Cardiac muscle cell (in vitro differentiated cells and primary cell): ENCODE results near the gene ANKMY1. TPM values are rescaled to one million over a fixed set of nuclear protein-coding genes. Genes with fewer than 3 reads are reported as not detected.
A peak's percentile ranks its signal among the peaks of the same experiment; 100 is the strongest.

Source experiments
- DNase-seq, 2 donors: peaks; one replicate each; pipeline versions ENCODE4 v3.0.0 to v3.0.0-alpha.2; 2010 to 2017; ENCODE audit warnings: low read depth in 1 of 2, low spot score in 1 of 2
- H3K27ac ChIP-seq: fragments of 200-600 bp; sonication (generic); 2 replicates; pipeline ENCODE4 v1.5.1; 2016
- H3K27me3 ChIP-seq: fragments of 200-600 bp; sonication (generic); 2 replicates; pipeline ENCODE4 v1.6.0; 2016; ENCODE audit warnings: control low read depth
- H3K36me3 ChIP-seq: fragments of 200-600 bp; sonication (generic); 2 replicates; pipeline ENCODE4 v1.5.1; 2016; ENCODE audit warnings: control low read depth
- H3K4me1 ChIP-seq: fragments of 200-600 bp; sonication (generic); 2 replicates; pipeline ENCODE4 v1.8.1; 2017; ENCODE audit warnings: low read depth, mild to moderate bottlenecking, mixed run types
- H3K4me3 ChIP-seq: fragments of 200-600 bp; sonication (generic); 2 replicates; pipeline ENCODE4 v1.5.1; 2016; ENCODE audit warnings: mild to moderate bottlenecking
- H3K9me3 ChIP-seq: fragments of 200-600 bp; sonication (generic); 2 replicates; pipeline ENCODE4 v1.5.1; 2017; ENCODE audit warnings: low read depth, mild to moderate bottlenecking, control low read depth
- polyA plus RNA-seq: library from polyadenylated mRNA; unstranded; fragments of >200 nt; fragmentation: Nextera tagmentation; extraction: Ambion mirVana; gene quantifications from 2 replicates; pipeline ENCODE4 v1.2.1, GENCODE V29; 2016
- total RNA-seq: library from RNA; depleted of rRNA; stranded (reverse); fragments of >200 nt; gene quantifications from 2 replicates; pipeline ENCODE4 v1.2.3, GENCODE V29; 2016
- TF ChIP-seq, protein P1 (sequence below): IDR thresholded peaks from 2 replicates; pipeline ENCODE4 v1.5.1; 2012; ENCODE audit warnings: low read depth, mild to moderate bottlenecking, low read length

The ANKMY1 gene
- total and polyA plus RNA-seq, 2 experiments from 2014 or later, result 7.6 to 10.8 TPM

DNA sequence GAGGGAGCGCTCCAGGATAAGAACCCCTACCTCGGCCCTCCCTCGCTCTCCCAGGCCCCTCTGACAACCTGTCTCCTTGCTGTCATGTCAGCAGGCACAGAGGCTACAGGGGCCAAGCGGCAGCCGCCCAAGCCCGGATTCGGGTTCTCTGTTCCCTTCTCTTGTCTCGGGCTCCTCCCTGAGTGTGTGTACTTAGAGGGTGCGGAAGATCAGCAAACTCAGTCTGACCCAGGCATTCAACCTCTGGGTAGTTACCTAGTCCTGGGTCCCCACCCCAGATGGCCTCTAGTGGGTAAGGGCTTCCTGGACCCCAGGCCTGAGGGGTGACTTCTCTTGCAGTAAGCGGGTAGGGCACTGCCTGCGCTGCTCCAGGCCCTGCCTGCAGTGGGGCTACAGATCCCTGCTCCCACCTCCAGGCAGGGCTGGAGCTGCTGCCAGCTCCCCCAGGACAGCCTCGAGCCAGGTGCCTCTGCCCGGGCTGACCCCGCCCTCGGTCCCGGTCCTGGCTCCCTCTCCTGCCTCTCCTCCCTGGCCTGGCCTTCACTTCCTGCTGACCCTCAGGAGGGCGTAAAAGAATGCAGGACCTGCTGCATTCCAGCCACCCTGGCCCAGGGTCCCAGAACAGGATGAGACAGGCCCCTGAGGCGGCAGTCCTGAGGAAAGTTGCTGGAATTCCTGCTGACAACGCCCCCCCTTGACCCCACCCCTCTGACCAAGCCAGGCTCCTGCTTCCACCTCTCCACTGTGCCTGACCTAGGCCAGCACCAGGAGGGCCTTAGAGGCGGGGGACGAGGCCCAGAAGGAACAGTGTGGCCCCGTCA lies 100.4 kb downstream of the ANKMY1 start:
- no peaks in the 10 kb centered on the region for H3K36me3 ChIP-seq
- H3K4me1 ChIP-seq, result peaks cover 28% of the 10 kb centered on the region
- H3K9me3 ChIP-seq, result no peaks in the 10 kb centered on the region
- H3K27ac ChIP-seq, result no peak overlapping the region
- peaks cover 27% of the 10 kb centered on the region for H3K27me3 ChIP-seq
- TF ChIP-seq, protein P1, sequence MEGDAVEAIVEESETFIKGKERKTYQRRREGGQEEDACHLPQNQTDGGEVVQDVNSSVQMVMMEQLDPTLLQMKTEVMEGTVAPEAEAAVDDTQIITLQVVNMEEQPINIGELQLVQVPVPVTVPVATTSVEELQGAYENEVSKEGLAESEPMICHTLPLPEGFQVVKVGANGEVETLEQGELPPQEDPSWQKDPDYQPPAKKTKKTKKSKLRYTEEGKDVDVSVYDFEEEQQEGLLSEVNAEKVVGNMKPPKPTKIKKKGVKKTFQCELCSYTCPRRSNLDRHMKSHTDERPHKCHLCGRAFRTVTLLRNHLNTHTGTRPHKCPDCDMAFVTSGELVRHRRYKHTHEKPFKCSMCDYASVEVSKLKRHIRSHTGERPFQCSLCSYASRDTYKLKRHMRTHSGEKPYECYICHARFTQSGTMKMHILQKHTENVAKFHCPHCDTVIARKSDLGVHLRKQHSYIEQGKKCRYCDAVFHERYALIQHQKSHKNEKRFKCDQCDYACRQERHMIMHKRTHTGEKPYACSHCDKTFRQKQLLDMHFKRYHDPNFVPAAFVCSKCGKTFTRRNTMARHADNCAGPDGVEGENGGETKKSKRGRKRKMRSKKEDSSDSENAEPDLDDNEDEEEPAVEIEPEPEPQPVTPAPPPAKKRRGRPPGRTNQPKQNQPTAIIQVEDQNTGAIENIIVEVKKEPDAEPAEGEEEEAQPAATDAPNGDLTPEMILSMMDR, result no peak
- H3K4me3 ChIP-seq, result no peak overlapping the region
- no peak for DNase-seq

DNA sequence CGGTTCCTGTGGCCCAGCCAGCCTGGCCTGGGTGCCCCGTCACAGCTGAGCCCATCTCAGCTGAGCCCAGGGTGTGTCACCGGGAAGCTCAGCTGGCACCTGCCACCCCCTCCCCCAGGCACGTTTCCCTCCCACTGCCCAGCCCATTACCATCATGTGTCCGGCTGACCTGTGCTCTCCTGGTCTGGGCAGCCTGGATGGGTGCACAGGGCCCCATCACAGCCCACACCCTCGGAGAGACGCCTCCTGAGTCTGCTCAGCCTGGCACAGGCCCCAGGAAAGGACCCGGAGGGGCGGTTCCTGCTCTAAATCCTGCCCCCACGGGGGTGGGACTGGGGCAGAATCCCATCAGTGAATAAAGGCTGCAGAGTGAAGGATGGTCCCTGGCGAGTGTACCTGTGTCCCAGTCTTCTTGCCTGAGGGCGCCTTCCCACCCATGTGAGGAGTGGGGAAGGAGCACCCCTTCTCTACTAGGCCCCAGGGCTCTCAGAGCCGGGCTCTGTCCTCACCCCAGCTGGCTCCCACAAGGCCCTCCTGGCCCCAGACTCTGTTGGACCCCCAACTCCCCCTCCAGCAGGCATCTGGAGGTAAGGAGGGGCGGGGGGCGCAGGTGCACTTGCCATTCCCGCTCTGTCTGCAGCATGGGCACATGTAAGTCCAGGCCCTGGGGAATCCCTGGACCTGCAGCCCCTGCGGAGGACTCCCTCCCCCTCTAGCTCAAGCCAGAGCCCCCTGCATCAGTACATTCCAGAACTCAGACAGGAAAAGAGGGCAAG lies 101.2 kb downstream of the ANKMY1 start:
- no peak for DNase-seq
- H3K4me3 ChIP-seq, result no peak overlapping the region
- peaks cover 33% of the 10 kb centered on the region for H3K4me1 ChIP-seq
- TF ChIP-seq, protein P1, result no peak
- no peaks in the 10 kb centered on the region for H3K36me3 ChIP-seq
- peaks cover 27% of the 10 kb centered on the region for H3K27me3 ChIP-seq
- no peaks in the 10 kb centered on the region for H3K9me3 ChIP-seq
- no peak overlapping the region for H3K27ac ChIP-seq

DNA sequence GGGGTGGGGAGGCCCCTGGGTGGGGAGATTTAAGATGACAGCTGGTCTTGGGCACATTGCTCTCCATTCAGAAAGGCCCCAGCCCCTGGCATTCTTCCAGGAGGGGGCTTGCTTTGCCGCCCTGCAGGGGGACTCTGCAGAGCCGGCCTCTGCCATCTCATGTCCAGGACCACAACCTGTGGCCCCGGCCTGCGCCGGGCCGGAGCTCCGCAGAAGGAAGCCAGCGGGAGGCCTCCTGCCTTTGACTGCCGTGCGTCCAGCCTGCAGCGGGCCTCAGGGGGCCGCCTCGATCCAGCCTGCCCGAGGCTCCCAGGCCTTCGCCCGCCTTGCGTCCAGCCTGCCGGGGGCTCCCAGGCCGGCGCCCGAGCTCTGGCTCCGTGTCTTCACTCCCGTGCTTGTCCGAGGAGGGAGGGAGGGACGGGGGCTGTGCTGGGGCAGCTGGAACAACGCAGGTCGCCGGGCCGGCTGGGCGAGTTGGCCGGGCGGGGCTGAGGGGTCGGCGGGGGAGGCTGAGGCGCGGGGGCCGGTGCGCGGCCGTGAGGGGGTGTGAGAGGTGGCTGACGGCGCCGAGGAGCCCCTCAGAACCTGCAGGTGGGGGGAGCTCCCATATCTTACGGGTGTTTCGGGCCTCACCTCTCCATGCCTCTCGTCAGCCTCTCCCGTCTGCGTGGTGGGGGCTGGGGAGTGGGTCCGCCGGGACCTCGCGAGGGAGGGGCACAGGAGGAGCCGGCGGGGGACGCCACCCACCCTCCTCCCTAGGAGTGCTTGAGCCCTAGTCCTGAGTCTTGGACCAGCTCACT lies 101.9 kb downstream of the ANKMY1 start:
- TF ChIP-seq, protein P1, result no peak
- Histone ChIP-seq H3K36me3 (no peaks in the 10 kb centered on the region), H3K9me3 (no peaks in the 10 kb centered on the region), H3K4me3 (peak overlapping the region; percentile 15), H3K27me3 (peaks cover 27% of the 10 kb centered on the region), H3K27ac (no peak overlapping the region), H3K4me1 (peaks cover 34% of the 10 kb centered on the region)
- DNase-seq, result peak in 1 of 2 donors; percentile 56

DNA sequence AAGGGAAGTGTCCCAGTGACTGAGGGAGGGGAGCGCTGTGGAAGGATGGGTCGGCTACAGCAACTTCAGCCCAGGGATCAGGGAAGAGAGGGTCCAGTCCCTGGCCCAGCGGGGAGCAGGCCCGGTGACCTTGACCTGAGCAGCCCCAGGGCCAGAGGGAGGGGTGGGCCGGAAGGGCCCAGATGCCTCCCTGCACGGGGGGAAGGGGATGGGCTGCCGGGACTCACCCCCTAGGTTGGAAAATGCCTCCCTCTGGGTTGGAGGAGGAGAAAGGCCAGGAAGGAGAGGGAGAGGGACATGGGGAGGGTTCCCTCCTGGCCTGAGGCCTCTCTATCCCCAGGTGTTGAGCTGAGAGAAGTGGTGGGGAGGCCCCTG lies 102.5 kb downstream of the ANKMY1 start:
- Histone ChIP-seq H3K36me3 (no peaks in the 10 kb centered on the region), H3K4me3 (no peak overlapping the region), H3K9me3 (no peaks in the 10 kb centered on the region), H3K4me1 (peaks cover 37% of the 10 kb centered on the region), H3K27ac (no peak overlapping the region), H3K27me3 (peaks cover 27% of the 10 kb centered on the region)
- TF ChIP-seq, protein P1, result no peak
- no peak for DNase-seq

DNA sequence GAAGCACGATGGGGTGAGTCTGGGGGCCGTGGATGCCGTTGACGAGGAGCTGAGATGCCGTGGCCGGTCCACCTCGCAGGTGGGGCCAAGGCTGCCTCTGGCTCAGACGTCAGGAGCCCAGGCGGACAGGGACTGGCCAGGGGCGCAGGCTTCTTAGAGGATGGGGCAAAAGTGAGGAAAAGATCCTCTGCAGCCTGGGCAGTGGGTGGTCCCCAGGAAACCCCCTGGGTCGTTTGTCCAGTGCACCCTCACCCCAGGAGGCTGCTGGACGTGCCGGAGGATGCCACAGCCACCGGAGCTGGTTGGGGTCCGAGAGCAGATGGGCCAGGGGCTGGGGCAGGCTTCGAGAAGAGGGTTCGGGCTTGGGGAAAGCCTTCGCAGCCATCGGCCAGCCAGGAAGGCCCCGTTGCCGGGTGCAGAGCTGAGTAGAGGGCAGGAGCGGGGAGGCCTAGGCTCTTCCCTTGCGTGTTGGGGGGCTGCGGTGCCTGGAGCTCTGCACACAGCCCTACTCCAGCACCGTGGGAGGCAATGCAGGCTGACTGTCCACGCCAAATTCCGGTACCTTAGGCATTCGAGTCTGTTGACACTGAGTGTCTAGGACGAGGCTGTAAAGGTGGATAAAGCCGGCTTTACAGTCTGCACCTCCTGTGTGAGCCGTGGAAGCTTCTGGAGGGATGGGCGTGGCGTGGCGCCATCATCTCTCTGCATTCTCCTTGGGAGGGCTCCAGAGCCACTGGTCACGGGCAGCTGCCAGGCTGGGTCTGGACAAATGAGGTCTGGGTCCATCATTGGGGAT lies 103.5 kb downstream of the ANKMY1 start:
- H3K9me3 ChIP-seq, result no peaks in the 10 kb centered on the region
- TF ChIP-seq, protein P1, result no peak
- H3K4me3 ChIP-seq, result peak overlapping the region; percentile 38
- peaks cover 45% of the 10 kb centered on the region for H3K4me1 ChIP-seq
- no peaks in the 10 kb centered on the region for H3K36me3 ChIP-seq
- no peak overlapping the region for H3K27ac ChIP-seq
- peaks cover 27% of the 10 kb centered on the region for H3K27me3 ChIP-seq
- DNase-seq, result no peak
